ENCODE results near the gene UFL1.

Gene UFL1

GRCh38 chr6:96571551-96571950 is 49.9 kb downstream of the UFL1 start:
- no peak for TF ChIP-seq CTCF (conservative IDR thresholded peaks at IDR 0.05; ENCODE audit: low read depth, low read length)
- Histone ChIP-seq H3K4me3 (IDR thresholded peaks at IDR 0.05; ENCODE audit: insufficient read depth, low read depth, low read length) (no peak overlapping the region), H3K4me1 (ENCODE audit: low read depth, poor library complexity, severe bottlenecking) (no peaks in the 10 kb centered on the region)

DNA sequence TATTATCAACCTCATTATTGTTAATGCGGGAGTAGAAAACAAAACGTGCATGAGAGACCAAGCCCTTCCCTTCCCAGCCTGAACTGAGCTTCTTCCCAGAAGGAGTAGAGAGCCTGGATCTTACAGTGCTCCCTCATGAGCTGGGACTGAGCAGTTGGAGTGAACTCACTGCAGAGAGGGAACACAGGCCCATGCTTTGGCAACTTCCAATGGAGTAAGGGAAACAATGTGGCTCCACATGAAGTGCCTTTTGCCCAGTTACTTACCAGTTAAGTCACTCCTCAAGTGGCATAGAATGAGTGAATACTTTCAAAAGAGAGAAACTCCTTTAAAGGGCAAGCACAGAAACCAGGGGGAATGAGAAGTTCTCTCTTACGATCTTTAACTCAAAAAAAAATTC is 53.8 kb downstream of the UFL1 start:
- Histone ChIP-seq H3K4me2 (no peak overlapping the region), H4K20me1 (ENCODE audit: insufficient read depth) (no peaks in the 10 kb centered on the region), H3K4me3 (IDR thresholded peaks at IDR 0.05; ENCODE audit: insufficient read depth, low read depth, low read length) (no peak overlapping the region), H2AFZ (ENCODE audit: low read depth) (no peak overlapping the region), H3K27ac (no peak overlapping the region), H3K4me1 (ENCODE audit: low read depth, poor library complexity, severe bottlenecking) (no peaks in the 10 kb centered on the region), H3K9ac (no peak overlapping the region), H3K36me3 (ENCODE audit: insufficient read depth) (no peaks in the 10 kb centered on the region), H3K27me3 (ENCODE audit: insufficient read depth, low read depth) (no peaks in the 10 kb centered on the region), H3K79me2 (ENCODE audit: insufficient read depth, low read depth) (no peaks in the 10 kb centered on the region)
- no peak for TF ChIP-seq CTCF (conservative IDR thresholded peaks at IDR 0.05; ENCODE audit: low read depth, low read length)

More at GRCh38 chr6:96571551-96571950, 49.9 kb downstream of the UFL1 start:
- no peak overlapping the region for H3K4me2 ChIP-seq
- no peak overlapping the region for H3K27ac ChIP-seq
- no peaks in the 10 kb centered on the region for H3K27me3 ChIP-seq (ENCODE audit: insufficient read depth, low read depth)
- H2AFZ ChIP-seq (ENCODE audit: low read depth) = no peak overlapping the region
- no peaks in the 10 kb centered on the region for H3K36me3 ChIP-seq (ENCODE audit: insufficient read depth)
- H4K20me1 ChIP-seq (ENCODE audit: insufficient read depth) = no peaks in the 10 kb centered on the region
- no peaks in the 10 kb centered on the region for H3K79me2 ChIP-seq (ENCODE audit: insufficient read depth, low read depth)
- no peak overlapping the region for H3K9ac ChIP-seq

DNA sequence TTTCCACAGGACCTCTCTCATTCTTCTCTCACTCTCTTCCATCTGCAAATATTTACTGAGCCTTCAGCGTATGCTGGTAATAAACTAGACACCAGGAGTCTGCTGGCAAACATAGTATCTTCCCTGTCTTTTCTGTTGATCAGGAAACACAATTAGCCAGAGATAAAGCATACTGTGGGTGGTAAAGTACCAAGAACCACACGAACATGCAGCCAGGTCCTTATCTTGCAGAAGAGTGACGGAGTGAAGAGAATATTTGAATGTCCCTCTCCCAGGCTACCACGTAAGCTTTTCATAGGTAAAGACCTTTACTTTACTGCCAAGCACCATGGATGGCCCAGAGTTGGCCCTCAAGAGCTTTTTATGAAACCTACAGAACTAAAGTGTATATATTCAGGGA is 54.6 kb downstream of the UFL1 start:
- H3K4me2 ChIP-seq = no peak overlapping the region
- H3K27me3 ChIP-seq (ENCODE audit: insufficient read depth, low read depth) = no peaks in the 10 kb centered on the region
- H3K27ac ChIP-seq = no peak overlapping the region
- H3K4me1 ChIP-seq (ENCODE audit: low read depth, poor library complexity, severe bottlenecking) = no peaks in the 10 kb centered on the region
- no peak overlapping the region for H2AFZ ChIP-seq (ENCODE audit: low read depth)
- H3K4me3 ChIP-seq (IDR thresholded peaks at IDR 0.05; ENCODE audit: insufficient read depth, low read depth, low read length) = no peak overlapping the region
- no peaks in the 10 kb centered on the region for H3K79me2 ChIP-seq (ENCODE audit: insufficient read depth, low read depth)
- H3K36me3 ChIP-seq (ENCODE audit: insufficient read depth) = no peaks in the 10 kb centered on the region
- TF ChIP-seq CTCF (conservative IDR thresholded peaks at IDR 0.05; ENCODE audit: low read depth, low read length) = no peak
- H4K20me1 ChIP-seq (ENCODE audit: insufficient read depth) = no peaks in the 10 kb centered on the region
- no peak overlapping the region for H3K9ac ChIP-seq

- no peaks in the 10 kb centered on the region for H3K4me1 ChIP-seq (ENCODE audit: low read depth, poor library complexity, severe bottlenecking)
- H3K4me3 ChIP-seq (IDR thresholded peaks at IDR 0.05; ENCODE audit: insufficient read depth, low read depth, low read length) = no peak overlapping the region
- H4K20me1 ChIP-seq (ENCODE audit: insufficient read depth) = no peaks in the 10 kb centered on the region
- no peak for TF ChIP-seq CTCF (conservative IDR thresholded peaks at IDR 0.05; ENCODE audit: low read depth, low read length)
- H3K27me3 ChIP-seq (ENCODE audit: insufficient read depth, low read depth) = no peaks in the 10 kb centered on the region
- H3K79me2 ChIP-seq (ENCODE audit: insufficient read depth, low read depth) = no peaks in the 10 kb centered on the region
- no peaks in the 10 kb centered on the region for H3K36me3 ChIP-seq (ENCODE audit: insufficient read depth)
- H3K27ac ChIP-seq = no peak overlapping the region
- no peak overlapping the region for H3K4me2 ChIP-seq
- H2AFZ ChIP-seq (ENCODE audit: low read depth) = no peak overlapping the region
- no peak overlapping the region for H3K9ac ChIP-seq
These were observed 60.4 kb downstream of the UFL1 start for GRCh38 chr6:96582021-96582420.
